K562 (cell line): ENCODE data around the gene TAF11. TPM values are rescaled to one million over a fixed set of nuclear protein-coding genes. Genes with fewer than 3 reads are reported as not detected.

ENCODE experiments used
- ATAC-seq: fragments of 200-7000 bp; cut with Tn5 transposase; 3 replicates; pipeline ENCODE4 v1.9.1; 2020; ENCODE audit warnings: moderate library complexity
- BruUV-seq: library from RNA; stranded (reverse); fragments of 400-500 nt; replicated peaks from 2 replicates; lab custom pipeline; 2021; lab: Mats Ljungman, UMichigan
- CTCF ChIA-PET: fragments of 300-600 bp; formaldehyde crosslinking; extraction: SDS; loops from one replicate; lab custom pipeline; 2021; ENCODE audit warnings: low intra/inter-chr PET ratio; lab: Yijun Ruan, JAX
- POLR2A ChIA-PET: fragments of 300-600, 350-650 bp; sonication (Branson Sonifier 250); formaldehyde crosslinking; extraction: SDS; loops from one replicate; lab custom pipeline; 2021; ENCODE audit warnings: antibody characterized with exemption, inconsistent platforms; lab: Yijun Ruan, JAX
- DNase-seq, 4 experiments: peaks; one replicate each; pipeline versions ENCODE4 v3.0.0 to v3.0.0-alpha.2; 2011 to 2018; ENCODE audit warnings: low spot score in 3 of 4, mixed read lengths in 3 of 4; ENCODE audit errors: extremely low read depth in 1 of 4
- FAIRE-seq: peaks from 2 replicates; lab custom pipeline; 2011; peaks lifted over from hg19 to GRCh38; lab: Jason Lieb, UNC
- H2AFZ ChIP-seq: 2 replicates; pipeline ENCODE4 v1.6.0; 2011; ENCODE audit warnings: low read depth, low read length, control low read depth, inconsistent platforms
- H3K27ac ChIP-seq: fragments of 200-600 bp; 3 replicates; pipeline ENCODE4 v1.8.0; 2011; ENCODE audit warnings: low read depth, mild to moderate bottlenecking, control low read depth, inconsistent platforms, low read length, moderate library complexity, mixed read lengths; ENCODE audit errors: extremely low read depth
- H3K27me3 ChIP-seq, 2 experiments: fragments of 300-600 bp in 1 of 2; 2 replicates in 1 of 2; 3 replicates in 1 of 2; pipeline versions ENCODE4 v1.6.0 to v1.8.0; 2011; ENCODE audit warnings: inconsistent platforms in 2 of 2, low read length in 2 of 2, mild to moderate bottlenecking in 1 of 2, mixed read lengths in 1 of 2, moderate library complexity in 1 of 2; ENCODE audit not compliant: control insufficient read depth in 2 of 2, insufficient read depth in 2 of 2
- H3K36me3 ChIP-seq: fragments of 300-600 bp; 3 replicates; pipeline ENCODE4 v1.8.0; 2011; ENCODE audit warnings: mild to moderate bottlenecking, low read length, inconsistent platforms; ENCODE audit not compliant: control insufficient read depth, insufficient read depth
- H3K4me1 ChIP-seq, 2 experiments: fragments of 200-600 bp in 1 of 2; replicated peaks in 1 of 2; 2 replicates in 1 of 2; 3 replicates in 1 of 2; pipeline versions ENCODE4 v1.5.1 to v1.8.0; 2011; ENCODE audit warnings: inconsistent platforms in 2 of 2, low read length in 2 of 2, mild to moderate bottlenecking in 1 of 2, mixed read lengths in 1 of 2, moderate library complexity in 1 of 2; ENCODE audit not compliant: control insufficient read depth in 2 of 2, insufficient read depth in 2 of 2
- H3K4me2 ChIP-seq: 2 replicates; pipeline ENCODE4 v1.6.1; 2011; ENCODE audit warnings: low read length, control low read depth, inconsistent platforms, mixed read lengths; ENCODE audit not compliant: insufficient read depth
- H3K4me3 ChIP-seq: fragments of 200-600 bp; sonication (generic), shearing (Covaris generic); 2 replicates; pipeline ENCODE4 v1.5.1; 2016; ENCODE audit warnings: control low read depth, inconsistent platforms
- H3K79me2 ChIP-seq: fragments of 200-600 bp; 3 replicates; pipeline ENCODE4 v1.8.0; 2011; ENCODE audit warnings: low read length, inconsistent platforms; ENCODE audit not compliant: control insufficient read depth, insufficient read depth
- H3K9ac ChIP-seq, 2 experiments: 2 replicates each; pipeline versions ENCODE4 v1.6.0 to v1.6.1; 2011; ENCODE audit warnings: low read depth in 2 of 2, low read length in 2 of 2, control low read depth in 1 of 2, inconsistent platforms in 1 of 2, mild to moderate bottlenecking in 1 of 2, mixed read lengths in 1 of 2; ENCODE audit not compliant: insufficient read depth in 1 of 2
- H3K9me1 ChIP-seq: one replicate; pipeline ENCODE4 v1.6.0; 2011; ENCODE audit warnings: inconsistent platforms, mild to moderate bottlenecking, low read length, moderate library complexity; ENCODE audit not compliant: control insufficient read depth, insufficient read depth
- H3K9me3 ChIP-seq: replicated peaks from 2 replicates; pipeline ENCODE4 v1.5.1; 2011; ENCODE audit warnings: low read depth, low read length, inconsistent platforms; ENCODE audit not compliant: control insufficient read depth, insufficient read depth
- H4K20me1 ChIP-seq: replicated peaks from 2 replicates; pipeline ENCODE4 v1.6.1; 2011; ENCODE audit warnings: low read length, inconsistent platforms, mixed read lengths; ENCODE audit not compliant: control insufficient read depth, insufficient read depth
- RAD21 ChIP-seq, 2 experiments: fragments of 250-450 bp in 1 of 2; fragments of 450-650 bp in 1 of 2; sonication (Bioruptor Pico) in 1 of 2; formaldehyde crosslinking in 1 of 2; IDR thresholded peaks in 1 of 2; conservative IDR thresholded peaks in 1 of 2; 2 replicates each; pipeline versions ENCODE4 v1.4.0 to v1.8.0; 2020 to 2022; ENCODE audit warnings: mild to moderate bottlenecking in 2 of 2, moderate library complexity in 1 of 2
- WGBS: fragments of 100-300 bp; shearing (Covaris generic); methylation state at CpG from one replicate; pipeline ENCODE4 v1.1.6; 2016; ENCODE audit warnings: low coverage, mixed read lengths; ENCODE audit not compliant: insufficient coverage; ENCODE audit errors: missing lambda C conversion rate; 5-methylcytosine and 5-hydroxymethylcytosine counted together
- in situ Hi-C: fragments of 300-500 bp; cut with MboI; formaldehyde crosslinking; loops from 4 replicates; pipeline ENCODE4 v1.15.0; 2018; ENCODE audit warnings: inconsistent platforms, mixed read lengths
- intact Hi-C: fragments of 100-400 bp; cut with micrococcal nuclease; formaldehyde crosslinking; loops from 2 replicates; pipeline ENCODE4 v1.14.2; 2022
- polyA plus RNA-seq, 8 experiments: library from polyadenylated mRNA; depleted of rRNA in 4 of 8; stranded (reverse) in 5 of 8; unstranded in 3 of 8; fragments of >200 nt; fragmentation: Nextera tagmentation in 2 of 8; fragmentation: Illumina TruSeq in 1 of 8; extraction: Ambion mirVana in 2 of 8; extraction: Trizol in 1 of 8; gene quantifications; 2 replicates each; pipeline versions ENCODE4 v1.2.1 to v1.2.3, GENCODE V29; 2011 to 2014; ENCODE audit warnings: inconsistent platforms in 1 of 8, missing spikeins in 1 of 8
- total RNA-seq, 7 experiments: library from RNA; depleted of rRNA in 6 of 7; stranded (reverse); fragments of >200 nt in 6 of 7; fragmentation: Illumina TruSeq in 2 of 7; extraction: Trizol in 2 of 7; gene quantifications; 2 replicates each; pipeline versions ENCODE4 v1.2.1 to v1.2.3, GENCODE V29; 2011 to 2021; ENCODE audit warnings: low replicate concordance in 1 of 7
- TF ChIP-seq, protein P1 (sequence below), 3 experiments: IDR thresholded peaks in 2 of 3; conservative IDR thresholded peaks in 1 of 3; 2 replicates each; pipeline ENCODE4 v1.5.1; 2011 to 2012; ENCODE audit warnings: low read length in 3 of 3, mild to moderate bottlenecking in 3 of 3, control low read depth in 2 of 3, improper control_type of control experiment in 1 of 3, inconsistent platforms in 1 of 3, low read depth in 1 of 3, mixed read lengths in 1 of 3, moderate library complexity in 1 of 3; ENCODE audit not compliant: insufficient read depth in 2 of 3
- TF ChIP-seq, protein P2 (sequence below), 2 experiments: fragments of 450-650 bp; IDR thresholded peaks; 2 replicates each; pipeline ENCODE4 v1.6.1; 2018; ENCODE audit warnings: mild to moderate bottlenecking in 2 of 2, low read depth in 1 of 2; ENCODE audit not compliant: partially characterized antibody in 2 of 2

Gene TAF11
- total and polyA plus RNA-seq, 9 of the 15 experiments (the other 6 are each of a cell fraction or from before 2014, with no cell fraction given) = 40.9 to 91.9 (median 71.9) TPM

DNA sequence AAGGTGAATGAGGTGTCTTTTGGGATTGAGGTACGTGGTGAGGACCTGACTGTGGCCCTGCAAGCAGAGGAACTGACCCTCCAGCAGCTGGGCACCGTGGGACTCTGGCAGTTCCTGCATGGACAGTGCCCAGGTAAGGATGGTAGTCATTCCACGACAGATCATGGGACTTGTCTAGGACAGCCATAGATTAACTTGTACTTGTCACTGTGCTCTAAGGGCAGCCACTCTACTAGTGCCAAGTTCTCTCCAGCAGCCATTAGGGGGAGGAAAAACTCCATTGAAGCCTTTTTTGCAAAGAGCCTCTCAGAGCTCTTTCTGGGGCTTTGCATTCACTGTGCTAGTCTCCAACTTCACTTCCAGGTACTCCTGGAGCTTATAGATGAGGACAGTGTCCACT lies 20.4 kb downstream of the TAF11 start:
- CTCF ChIA-PET = no interaction called here
- ATAC-seq = no peak
- Histone ChIP-seq H3K36me3 (peaks cover 71% of the 10 kb centered on the region), H3K4me2 (no peak overlapping the region), H3K9me1 (no peaks in the 10 kb centered on the region), H3K79me2 (no peaks in the 10 kb centered on the region), H4K20me1 (0 out of 2 replicates have a peak, but pooled peaks cover 9% of the 10 kb centered on the region), H3K27me3 (no peaks in the 10 kb centered on the region), H2AFZ (no peak overlapping the region), H3K9me3 (no peaks in the 10 kb centered on the region), H3K4me1 (peaks cover 4 to 11% of the 10 kb centered on the region in 2 experiments; a peak in 4 of 5 replicates), H3K27ac (no peak overlapping the region), H3K4me3 (no peak overlapping the region), H3K9ac (no peak overlapping the region)
- no peak for FAIRE-seq
- WGBS = 88% methylated on average over 3 of the region's 3 CpGs
- intact Hi-C loops (no loop called here), in situ Hi-C loops (no loop called here)
- POLR2A ChIA-PET = interaction anchor here (0.9 to 11.7 kb wide), 3 partner anchors 8 to 19 kb away, joined by 3 to 108 read pairs (median 4); partner anchors contain the start of genes ANKS1A and TAF11
- no TSS peak for BruUV-seq
- peak in 2 of 4 experiments; percentile 7 to 23 for DNase-seq
- peak in 1 of 2 experiments; percentile 25; a peak in 1 of 4 replicates for TF ChIP-seq RAD21 (CRISPR knock-in tag; conservative IDR thresholded peaks at IDR 0.05 in 1 of 2, IDR thresholded peaks at IDR 0.05 in 1 of 2)
- TF ChIP-seq, protein P1, sequence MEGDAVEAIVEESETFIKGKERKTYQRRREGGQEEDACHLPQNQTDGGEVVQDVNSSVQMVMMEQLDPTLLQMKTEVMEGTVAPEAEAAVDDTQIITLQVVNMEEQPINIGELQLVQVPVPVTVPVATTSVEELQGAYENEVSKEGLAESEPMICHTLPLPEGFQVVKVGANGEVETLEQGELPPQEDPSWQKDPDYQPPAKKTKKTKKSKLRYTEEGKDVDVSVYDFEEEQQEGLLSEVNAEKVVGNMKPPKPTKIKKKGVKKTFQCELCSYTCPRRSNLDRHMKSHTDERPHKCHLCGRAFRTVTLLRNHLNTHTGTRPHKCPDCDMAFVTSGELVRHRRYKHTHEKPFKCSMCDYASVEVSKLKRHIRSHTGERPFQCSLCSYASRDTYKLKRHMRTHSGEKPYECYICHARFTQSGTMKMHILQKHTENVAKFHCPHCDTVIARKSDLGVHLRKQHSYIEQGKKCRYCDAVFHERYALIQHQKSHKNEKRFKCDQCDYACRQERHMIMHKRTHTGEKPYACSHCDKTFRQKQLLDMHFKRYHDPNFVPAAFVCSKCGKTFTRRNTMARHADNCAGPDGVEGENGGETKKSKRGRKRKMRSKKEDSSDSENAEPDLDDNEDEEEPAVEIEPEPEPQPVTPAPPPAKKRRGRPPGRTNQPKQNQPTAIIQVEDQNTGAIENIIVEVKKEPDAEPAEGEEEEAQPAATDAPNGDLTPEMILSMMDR (IDR thresholded peaks at IDR 0.05 in 2 of 3, conservative IDR thresholded peaks at IDR 0.05 in 1 of 3; ENCODE audit: insufficient read depth in 2 of 3, low read depth in 1 of 3, low read length in 3 of 3) = peak in 1 of 3 experiments; percentile 29; a peak in 2 of 6 replicates
- TF ChIP-seq, protein P2, sequence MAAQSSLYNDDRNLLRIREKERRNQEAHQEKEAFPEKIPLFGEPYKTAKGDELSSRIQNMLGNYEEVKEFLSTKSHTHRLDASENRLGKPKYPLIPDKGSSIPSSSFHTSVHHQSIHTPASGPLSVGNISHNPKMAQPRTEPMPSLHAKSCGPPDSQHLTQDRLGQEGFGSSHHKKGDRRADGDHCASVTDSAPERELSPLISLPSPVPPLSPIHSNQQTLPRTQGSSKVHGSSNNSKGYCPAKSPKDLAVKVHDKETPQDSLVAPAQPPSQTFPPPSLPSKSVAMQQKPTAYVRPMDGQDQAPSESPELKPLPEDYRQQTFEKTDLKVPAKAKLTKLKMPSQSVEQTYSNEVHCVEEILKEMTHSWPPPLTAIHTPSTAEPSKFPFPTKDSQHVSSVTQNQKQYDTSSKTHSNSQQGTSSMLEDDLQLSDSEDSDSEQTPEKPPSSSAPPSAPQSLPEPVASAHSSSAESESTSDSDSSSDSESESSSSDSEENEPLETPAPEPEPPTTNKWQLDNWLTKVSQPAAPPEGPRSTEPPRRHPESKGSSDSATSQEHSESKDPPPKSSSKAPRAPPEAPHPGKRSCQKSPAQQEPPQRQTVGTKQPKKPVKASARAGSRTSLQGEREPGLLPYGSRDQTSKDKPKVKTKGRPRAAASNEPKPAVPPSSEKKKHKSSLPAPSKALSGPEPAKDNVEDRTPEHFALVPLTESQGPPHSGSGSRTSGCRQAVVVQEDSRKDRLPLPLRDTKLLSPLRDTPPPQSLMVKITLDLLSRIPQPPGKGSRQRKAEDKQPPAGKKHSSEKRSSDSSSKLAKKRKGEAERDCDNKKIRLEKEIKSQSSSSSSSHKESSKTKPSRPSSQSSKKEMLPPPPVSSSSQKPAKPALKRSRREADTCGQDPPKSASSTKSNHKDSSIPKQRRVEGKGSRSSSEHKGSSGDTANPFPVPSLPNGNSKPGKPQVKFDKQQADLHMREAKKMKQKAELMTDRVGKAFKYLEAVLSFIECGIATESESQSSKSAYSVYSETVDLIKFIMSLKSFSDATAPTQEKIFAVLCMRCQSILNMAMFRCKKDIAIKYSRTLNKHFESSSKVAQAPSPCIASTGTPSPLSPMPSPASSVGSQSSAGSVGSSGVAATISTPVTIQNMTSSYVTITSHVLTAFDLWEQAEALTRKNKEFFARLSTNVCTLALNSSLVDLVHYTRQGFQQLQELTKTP (IDR thresholded peaks at IDR 0.05; ENCODE audit: low read depth in 1 of 2, partially characterized antibody in 2 of 2) = no peak
